ENCODE measurements around the gene ATP5PB. TPM values are rescaled to one million over a fixed set of nuclear protein-coding genes. Genes with fewer than 3 reads are reported as not detected.

ATP5PB gene
- total RNA-seq, 2 donors from 2014 or later: 410 to 461 TPM

- ATAC-seq (no peak), DNase-seq (no peak)
- intact Hi-C loops (cut with DNase I, micrococcal nuclease): no loop called here
These were observed 21.3 kb downstream of the ATP5PB start for GRCh38 chr1:111470596-111470995.

- ATAC-seq (peak; percentile 55), DNase-seq (peak; percentile 35 to 64)
- intact Hi-C loops (cut with DNase I, micrococcal nuclease): no loop called here
These were observed 21.7 kb downstream of the ATP5PB start for GRCh38 chr1:111471012-111471411.

GRCh38 chr1:111471538-111471937 is 22.3 kb downstream of the ATP5PB start:
- ATAC-seq: no peak

GRCh38 chr1:111474106-111474505 is 24.8 kb downstream of the ATP5PB start:
- intact Hi-C loops (cut with DNase I, micrococcal nuclease): no loop called here
- ATAC-seq (no peak), DNase-seq (no peak)

More at GRCh38 chr1:111471538-111471937, 22.3 kb downstream of the ATP5PB start:
- intact Hi-C loops (cut with DNase I, micrococcal nuclease): no loop called here
- no peak for DNase-seq

- ATAC-seq (no peak), DNase-seq (no peak)
- intact Hi-C loops (cut with DNase I, micrococcal nuclease): no loop called here
These were observed 25.3 kb downstream of the ATP5PB start for GRCh38 chr1:111474521-111474920.

GRCh38 chr1:111475701-111476100 is 26.4 kb downstream of the ATP5PB start:
- ATAC-seq (no peak), DNase-seq (no peak)
- intact Hi-C loops (cut with DNase I, micrococcal nuclease): no loop called here

GRCh38 chr1:111476214-111476613 is 26.9 kb downstream of the ATP5PB start:
- intact Hi-C loops (cut with DNase I, micrococcal nuclease): no loop called here
- ATAC-seq (no peak), DNase-seq (no peak)

GRCh38 chr1:111476761-111477309 is 27.6 kb downstream of the ATP5PB start:
- intact Hi-C loops (cut with DNase I, micrococcal nuclease): no loop called here
- DNase-seq (no peak), ATAC-seq (no peak)

- intact Hi-C loops (cut with DNase I, micrococcal nuclease): loop anchor here in 1 of 2 donors (5.0 kb wide), 1 partner anchor 292 kb away; no protein-coding TSS in a partner anchor
- no peak for ATAC-seq
- DNase-seq: no peak
These were observed 31.4 kb downstream of the ATP5PB start for GRCh38 chr1:111480674-111481073.

- DNase-seq (peak; percentile 68 to 81), ATAC-seq (peak; percentile 100)
- intact Hi-C loops (cut with DNase I, micrococcal nuclease): loop anchor here in 1 of 2 donors (5.0 kb wide), 1 partner anchor 291 kb away; no protein-coding TSS in a partner anchor
These were observed 32.3 kb downstream of the ATP5PB start for GRCh38 chr1:111481387-111482221.

GRCh38 chr1:111483166-111483565 is 33.9 kb downstream of the ATP5PB start:
- DNase-seq: no peak
- intact Hi-C loops (cut with DNase I, micrococcal nuclease): loop anchor here in 1 of 2 donors (5.0 kb wide), 1 partner anchor 289 kb away; no protein-coding TSS in a partner anchor
- ATAC-seq: no peak

GRCh38 chr1:111483876-111484275 is 34.6 kb downstream of the ATP5PB start:
- intact Hi-C loops (cut with DNase I, micrococcal nuclease): loop anchor here in 1 of 2 donors (5.0 kb wide), 1 partner anchor 288 kb away; no protein-coding TSS in a partner anchor
- DNase-seq (no peak), ATAC-seq (no peak)

- no peak for DNase-seq
- intact Hi-C loops (cut with DNase I, micrococcal nuclease): loop anchor here in 1 of 2 donors (5.0 kb wide), 1 partner anchor 288 kb away; no protein-coding TSS in a partner anchor
- ATAC-seq: no peak
These were observed 35.2 kb downstream of the ATP5PB start for GRCh38 chr1:111484391-111485026.

GRCh38 chr1:111486431-111486830 is 37.2 kb downstream of the ATP5PB start:
- intact Hi-C loops (cut with DNase I, micrococcal nuclease): no loop called here
- DNase-seq: no peak
- ATAC-seq: no peak

- ATAC-seq: no peak
- no peak for DNase-seq
- intact Hi-C loops (cut with DNase I, micrococcal nuclease): no loop called here
These were observed 37.9 kb downstream of the ATP5PB start for GRCh38 chr1:111487133-111487532.

- intact Hi-C loops (cut with DNase I, micrococcal nuclease): no loop called here
- no peak for ATAC-seq
- DNase-seq: no peak
These were observed 39.4 kb downstream of the ATP5PB start for GRCh38 chr1:111488669-111489068.

GRCh38 chr1:111489604-111490003 is 40.3 kb downstream of the ATP5PB start:
- ATAC-seq (no peak), DNase-seq (no peak)
- intact Hi-C loops (cut with DNase I, micrococcal nuclease): no loop called here

- ATAC-seq (no peak), DNase-seq (no peak)
- intact Hi-C loops (cut with DNase I, micrococcal nuclease): no loop called here
These were observed 41.0 kb downstream of the ATP5PB start for GRCh38 chr1:111490220-111490619.

GRCh38 chr1:111491070-111491469 is 41.8 kb downstream of the ATP5PB start:
- DNase-seq (no peak), ATAC-seq (no peak)
- intact Hi-C loops (cut with DNase I, micrococcal nuclease): no loop called here

GRCh38 chr1:111496398-111496797 is 47.1 kb downstream of the ATP5PB start:
- DNase-seq: no peak
- intact Hi-C loops (cut with DNase I, micrococcal nuclease): no loop called here
- ATAC-seq: no peak

All from left colon (tissue), 2 donors.